ENCODE data around the gene CCR5AS.
A peak's percentile ranks its signal among the peaks of the same experiment; 100 is the strongest.

CCR5AS gene

DNA sequence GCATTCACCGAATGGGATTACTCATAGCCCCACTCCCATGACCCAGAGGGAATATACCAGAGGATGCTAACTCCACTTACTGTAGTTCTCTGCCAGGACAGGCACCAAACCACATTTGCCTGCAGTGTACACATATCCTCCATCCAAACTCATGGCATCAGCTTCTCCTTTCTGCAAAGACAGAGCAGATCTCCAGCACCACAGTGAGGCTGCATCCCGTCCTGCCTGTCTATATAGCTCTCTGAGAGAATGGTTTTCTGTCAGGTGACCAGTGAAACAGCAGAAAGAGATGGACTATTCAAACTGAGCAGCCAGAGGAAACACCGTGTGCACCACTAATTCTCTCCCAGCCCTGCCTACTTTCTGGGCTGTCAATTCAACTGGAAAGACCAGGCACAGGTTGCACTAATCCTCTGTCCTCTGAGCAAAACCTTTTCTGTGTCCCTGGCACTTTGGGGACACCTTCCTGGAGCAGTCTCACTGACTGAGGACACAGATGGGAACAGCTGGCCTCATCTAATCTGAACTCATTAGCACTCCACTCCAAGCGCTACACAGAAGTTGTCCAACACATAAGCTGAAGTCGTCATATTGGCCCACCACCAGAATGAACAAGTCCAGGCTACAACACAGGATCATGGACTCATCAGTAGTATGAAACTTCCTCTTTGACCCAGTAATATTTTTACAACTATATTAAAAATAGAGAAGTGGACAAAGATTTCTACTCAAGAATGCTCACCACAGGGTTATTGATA is 40.5 kb upstream of the CCR5AS start:
- no peaks in the 10 kb centered on the region for H3K4me1 ChIP-seq (replicated peaks)
- no peak for DNase-seq (ENCODE audit: low spot score)
- H3K4me3 ChIP-seq: no peak overlapping the region
- H3K36me3 ChIP-seq: no peaks in the 10 kb centered on the region
- WGBS: 61% methylated on average over 5 of the region's 5 CpGs
- intact Hi-C loops (cut with DNase I): loop anchor here (10.0 kb wide), 1 partner anchor 503 kb away; the partner anchor contains the start of gene CXCR6
- H3K27ac ChIP-seq: no peak overlapping the region
- no peaks in the 10 kb centered on the region for H3K9me3 ChIP-seq
- no peaks in the 10 kb centered on the region for H3K27me3 ChIP-seq (replicated peaks; ENCODE audit: insufficient read depth)
- TF ChIP-seq POLR2AphosphoS5 (IDR thresholded peaks at IDR 0.05) (no peak), POLR2A (IDR thresholded peaks at IDR 0.05) (no peak)
- TF ChIP-seq, protein P1, sequence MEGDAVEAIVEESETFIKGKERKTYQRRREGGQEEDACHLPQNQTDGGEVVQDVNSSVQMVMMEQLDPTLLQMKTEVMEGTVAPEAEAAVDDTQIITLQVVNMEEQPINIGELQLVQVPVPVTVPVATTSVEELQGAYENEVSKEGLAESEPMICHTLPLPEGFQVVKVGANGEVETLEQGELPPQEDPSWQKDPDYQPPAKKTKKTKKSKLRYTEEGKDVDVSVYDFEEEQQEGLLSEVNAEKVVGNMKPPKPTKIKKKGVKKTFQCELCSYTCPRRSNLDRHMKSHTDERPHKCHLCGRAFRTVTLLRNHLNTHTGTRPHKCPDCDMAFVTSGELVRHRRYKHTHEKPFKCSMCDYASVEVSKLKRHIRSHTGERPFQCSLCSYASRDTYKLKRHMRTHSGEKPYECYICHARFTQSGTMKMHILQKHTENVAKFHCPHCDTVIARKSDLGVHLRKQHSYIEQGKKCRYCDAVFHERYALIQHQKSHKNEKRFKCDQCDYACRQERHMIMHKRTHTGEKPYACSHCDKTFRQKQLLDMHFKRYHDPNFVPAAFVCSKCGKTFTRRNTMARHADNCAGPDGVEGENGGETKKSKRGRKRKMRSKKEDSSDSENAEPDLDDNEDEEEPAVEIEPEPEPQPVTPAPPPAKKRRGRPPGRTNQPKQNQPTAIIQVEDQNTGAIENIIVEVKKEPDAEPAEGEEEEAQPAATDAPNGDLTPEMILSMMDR (IDR thresholded peaks at IDR 0.05): no peak

GRCh38 chr3:46442576-46443530 is 36.0 kb upstream of the CCR5AS start:
- DNase-seq (ENCODE audit: low spot score): no peak
- WGBS: 80% methylated on average over 16 of the region's 16 CpGs

DNA sequence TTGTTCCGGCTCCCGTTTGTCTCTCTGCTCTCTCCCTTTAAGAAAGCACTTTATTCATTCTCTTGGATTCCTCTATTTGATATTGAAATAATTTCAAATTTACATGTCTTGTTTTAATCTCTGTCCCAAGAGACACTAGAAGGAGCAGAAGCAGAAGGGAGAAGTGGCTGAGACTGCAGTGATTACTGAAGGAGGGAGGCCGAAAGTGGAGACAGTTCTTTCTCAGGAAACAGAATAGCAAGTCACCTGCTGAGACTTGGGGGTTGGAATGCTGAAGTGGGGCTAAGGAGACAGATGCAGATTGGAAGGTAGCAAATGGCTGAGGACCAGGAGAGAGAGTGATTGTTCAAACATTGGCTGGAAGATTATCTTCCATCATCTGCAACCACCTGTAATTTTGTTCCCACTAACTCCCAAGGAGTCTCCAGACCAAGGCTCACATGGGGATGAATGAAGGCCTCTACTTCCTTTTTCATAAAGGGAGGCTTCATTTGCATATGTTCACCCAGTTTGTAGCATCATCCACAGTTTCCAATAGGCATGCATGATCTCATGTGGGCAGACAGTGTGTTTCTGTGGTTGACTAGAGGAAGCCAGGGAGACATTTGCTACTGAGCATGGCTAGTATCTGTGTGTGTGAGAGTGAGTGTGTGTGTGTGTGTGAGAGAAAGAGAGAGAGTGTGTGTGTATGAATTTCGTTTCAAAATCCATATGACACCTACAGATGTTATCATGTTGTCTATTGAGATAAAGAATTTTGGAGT is 33.8 kb upstream of the CCR5AS start:
- Histone ChIP-seq H3K27me3 (replicated peaks; ENCODE audit: insufficient read depth) (no peaks in the 10 kb centered on the region), H3K4me3 (no peak overlapping the region), H3K9me3 (no peaks in the 10 kb centered on the region), H3K36me3 (no peaks in the 10 kb centered on the region), H3K27ac (no peak overlapping the region), H3K4me1 (replicated peaks) (no peaks in the 10 kb centered on the region)
- intact Hi-C loops (cut with DNase I): loop anchor here (5.0 to 10.0 kb wide), 2 partner anchors 353 to 496 kb away; partner anchors contain the start of gene CXCR6
- no peak for DNase-seq (ENCODE audit: low spot score)
- TF ChIP-seq POLR2AphosphoS5 (IDR thresholded peaks at IDR 0.05) (no peak), POLR2A (IDR thresholded peaks at IDR 0.05) (no peak)
- TF ChIP-seq, protein P1 (IDR thresholded peaks at IDR 0.05): no peak
- WGBS: 55% methylated on average over 4 of the region's 4 CpGs

More at GRCh38 chr3:46442576-46443530, 36.0 kb upstream of the CCR5AS start:
- no peaks in the 10 kb centered on the region for H3K27me3 ChIP-seq (replicated peaks; ENCODE audit: insufficient read depth)
- no peaks in the 10 kb centered on the region for H3K36me3 ChIP-seq
- H3K27ac ChIP-seq: no peak overlapping the region
- intact Hi-C loops (cut with DNase I): loop anchor here (5.0 to 10.0 kb wide), 2 partner anchors 356 to 498 kb away; partner anchors contain the start of gene CXCR6
- H3K9me3 ChIP-seq: no peaks in the 10 kb centered on the region
- TF ChIP-seq, protein P1 (IDR thresholded peaks at IDR 0.05): peak in 2 of 4 experiments; percentile 55 to 78
- TF ChIP-seq POLR2AphosphoS5 (IDR thresholded peaks at IDR 0.05): no peak
- H3K4me3 ChIP-seq: no peak overlapping the region
- H3K4me1 ChIP-seq (replicated peaks): no peaks in the 10 kb centered on the region

- WGBS: 87% methylated on average over 3 of the region's 3 CpGs
- no peaks in the 10 kb centered on the region for H3K36me3 ChIP-seq
- no peaks in the 10 kb centered on the region for H3K4me1 ChIP-seq (replicated peaks)
- intact Hi-C loops (cut with DNase I): no loop called here
- TF ChIP-seq, protein P1 (IDR thresholded peaks at IDR 0.05): no peak
- TF ChIP-seq POLR2AphosphoS5 (IDR thresholded peaks at IDR 0.05) (no peak), POLR2A (IDR thresholded peaks at IDR 0.05) (no peak)
- no peak for DNase-seq (ENCODE audit: low spot score)
- H3K27ac ChIP-seq: no peak overlapping the region
- H3K9me3 ChIP-seq: no peaks in the 10 kb centered on the region
- no peaks in the 10 kb centered on the region for H3K27me3 ChIP-seq (replicated peaks; ENCODE audit: insufficient read depth)
- no peak overlapping the region for H3K4me3 ChIP-seq
Observed at GRCh38 chr3:46438831-46439230, 32.0 kb upstream of the CCR5AS start.

Measured in prostate gland (tissue), 2 donors.